H1 (cell line): ENCODE results near the gene SVIL. TPM values are rescaled to one million over a fixed set of nuclear protein-coding genes. Genes with fewer than 3 reads are reported as not detected.

ENCODE experiments used
- SP4 ChIP-seq: IDR thresholded peaks from 2 replicates; pipeline ENCODE4 v1.6.1; 2012; ENCODE audit warnings: low read length, inconsistent platforms
- YY1 ChIP-seq: IDR thresholded peaks from 2 replicates; pipeline ENCODE4 v1.6.1; 2011; ENCODE audit warnings: low read depth, mild to moderate bottlenecking, low read length
- polyA plus RNA-seq, 7 experiments: library from polyadenylated mRNA; depleted of rRNA in 3 of 7; stranded (reverse) in 5 of 7; unstranded in 2 of 7; fragments of >200 nt in 5 of 7; fragments of 200-250 nt in 2 of 7; gene quantifications; 1 replicate in 5 of 7; 2 replicates in 1 of 7; 4 replicates in 1 of 7; pipeline versions ENCODE4 v1.2.1 to v1.2.3, GENCODE V29; 2011 to 2013; ENCODE audit warnings: missing spikeins in 2 of 7, mixed read lengths in 2 of 7
- total RNA-seq: library from RNA; stranded (reverse); fragmentation: NEBNext Ultra II Directional; extraction: Animal tissue kit (Norgen Biotek cat#: 25700); gene quantifications from 2 replicates; pipeline ENCODE4 v1.2.1, GENCODE V29; 2021
- TF ChIP-seq, protein P1 (sequence below): IDR thresholded peaks from 2 replicates; pipeline ENCODE4 v1.6.1; 2012; ENCODE audit warnings: inconsistent platforms
- TF ChIP-seq, protein P2 (sequence below): fragments of 300-600 bp; sonication (generic); IDR thresholded peaks from 2 replicates; pipeline ENCODE4 v1.7.1; 2012; ENCODE audit warnings: low read length, moderate library complexity, mild to moderate bottlenecking, inconsistent platforms; ENCODE audit not compliant: insufficient replicate concordance
- TF ChIP-seq, protein P3 (sequence below): IDR thresholded peaks from 2 replicates; pipeline ENCODE4 v1.6.1; 2011; ENCODE audit warnings: low read depth, mild to moderate bottlenecking, low read length; ENCODE audit not compliant: insufficient read depth

SVIL gene
- total and polyA plus RNA-seq, 2 of the 8 experiments (the other 6 are each of a cell fraction or from before 2014, with no cell fraction given) = 4.7 to 15.4 TPM

DNA sequence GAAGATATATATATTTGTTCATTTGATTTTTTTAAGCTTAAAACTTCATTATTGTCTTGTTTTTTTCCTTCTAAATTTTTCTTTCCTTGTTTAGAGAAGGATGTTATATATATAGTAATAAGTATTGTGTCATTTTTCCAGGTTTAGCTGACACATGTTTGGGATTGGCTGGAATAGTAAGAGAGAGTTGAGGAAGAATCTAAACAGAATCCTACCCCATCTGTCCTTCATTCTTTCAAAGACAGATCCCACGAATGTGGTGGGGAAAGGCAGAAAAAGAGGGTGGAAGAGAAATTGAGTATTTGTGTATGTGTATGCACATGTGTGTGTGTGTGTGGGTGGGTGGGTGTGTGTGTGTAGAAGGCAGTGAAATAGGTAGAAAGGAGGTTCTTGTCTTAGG is 132.4 kb downstream of the SVIL start (continued):
- TF ChIP-seq, protein P1, sequence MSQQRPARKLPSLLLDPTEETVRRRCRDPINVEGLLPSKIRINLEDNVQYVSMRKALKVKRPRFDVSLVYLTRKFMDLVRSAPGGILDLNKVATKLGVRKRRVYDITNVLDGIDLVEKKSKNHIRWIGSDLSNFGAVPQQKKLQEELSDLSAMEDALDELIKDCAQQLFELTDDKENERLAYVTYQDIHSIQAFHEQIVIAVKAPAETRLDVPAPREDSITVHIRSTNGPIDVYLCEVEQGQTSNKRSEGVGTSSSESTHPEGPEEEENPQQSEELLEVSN = no peak
- TF ChIP-seq, protein P2, sequence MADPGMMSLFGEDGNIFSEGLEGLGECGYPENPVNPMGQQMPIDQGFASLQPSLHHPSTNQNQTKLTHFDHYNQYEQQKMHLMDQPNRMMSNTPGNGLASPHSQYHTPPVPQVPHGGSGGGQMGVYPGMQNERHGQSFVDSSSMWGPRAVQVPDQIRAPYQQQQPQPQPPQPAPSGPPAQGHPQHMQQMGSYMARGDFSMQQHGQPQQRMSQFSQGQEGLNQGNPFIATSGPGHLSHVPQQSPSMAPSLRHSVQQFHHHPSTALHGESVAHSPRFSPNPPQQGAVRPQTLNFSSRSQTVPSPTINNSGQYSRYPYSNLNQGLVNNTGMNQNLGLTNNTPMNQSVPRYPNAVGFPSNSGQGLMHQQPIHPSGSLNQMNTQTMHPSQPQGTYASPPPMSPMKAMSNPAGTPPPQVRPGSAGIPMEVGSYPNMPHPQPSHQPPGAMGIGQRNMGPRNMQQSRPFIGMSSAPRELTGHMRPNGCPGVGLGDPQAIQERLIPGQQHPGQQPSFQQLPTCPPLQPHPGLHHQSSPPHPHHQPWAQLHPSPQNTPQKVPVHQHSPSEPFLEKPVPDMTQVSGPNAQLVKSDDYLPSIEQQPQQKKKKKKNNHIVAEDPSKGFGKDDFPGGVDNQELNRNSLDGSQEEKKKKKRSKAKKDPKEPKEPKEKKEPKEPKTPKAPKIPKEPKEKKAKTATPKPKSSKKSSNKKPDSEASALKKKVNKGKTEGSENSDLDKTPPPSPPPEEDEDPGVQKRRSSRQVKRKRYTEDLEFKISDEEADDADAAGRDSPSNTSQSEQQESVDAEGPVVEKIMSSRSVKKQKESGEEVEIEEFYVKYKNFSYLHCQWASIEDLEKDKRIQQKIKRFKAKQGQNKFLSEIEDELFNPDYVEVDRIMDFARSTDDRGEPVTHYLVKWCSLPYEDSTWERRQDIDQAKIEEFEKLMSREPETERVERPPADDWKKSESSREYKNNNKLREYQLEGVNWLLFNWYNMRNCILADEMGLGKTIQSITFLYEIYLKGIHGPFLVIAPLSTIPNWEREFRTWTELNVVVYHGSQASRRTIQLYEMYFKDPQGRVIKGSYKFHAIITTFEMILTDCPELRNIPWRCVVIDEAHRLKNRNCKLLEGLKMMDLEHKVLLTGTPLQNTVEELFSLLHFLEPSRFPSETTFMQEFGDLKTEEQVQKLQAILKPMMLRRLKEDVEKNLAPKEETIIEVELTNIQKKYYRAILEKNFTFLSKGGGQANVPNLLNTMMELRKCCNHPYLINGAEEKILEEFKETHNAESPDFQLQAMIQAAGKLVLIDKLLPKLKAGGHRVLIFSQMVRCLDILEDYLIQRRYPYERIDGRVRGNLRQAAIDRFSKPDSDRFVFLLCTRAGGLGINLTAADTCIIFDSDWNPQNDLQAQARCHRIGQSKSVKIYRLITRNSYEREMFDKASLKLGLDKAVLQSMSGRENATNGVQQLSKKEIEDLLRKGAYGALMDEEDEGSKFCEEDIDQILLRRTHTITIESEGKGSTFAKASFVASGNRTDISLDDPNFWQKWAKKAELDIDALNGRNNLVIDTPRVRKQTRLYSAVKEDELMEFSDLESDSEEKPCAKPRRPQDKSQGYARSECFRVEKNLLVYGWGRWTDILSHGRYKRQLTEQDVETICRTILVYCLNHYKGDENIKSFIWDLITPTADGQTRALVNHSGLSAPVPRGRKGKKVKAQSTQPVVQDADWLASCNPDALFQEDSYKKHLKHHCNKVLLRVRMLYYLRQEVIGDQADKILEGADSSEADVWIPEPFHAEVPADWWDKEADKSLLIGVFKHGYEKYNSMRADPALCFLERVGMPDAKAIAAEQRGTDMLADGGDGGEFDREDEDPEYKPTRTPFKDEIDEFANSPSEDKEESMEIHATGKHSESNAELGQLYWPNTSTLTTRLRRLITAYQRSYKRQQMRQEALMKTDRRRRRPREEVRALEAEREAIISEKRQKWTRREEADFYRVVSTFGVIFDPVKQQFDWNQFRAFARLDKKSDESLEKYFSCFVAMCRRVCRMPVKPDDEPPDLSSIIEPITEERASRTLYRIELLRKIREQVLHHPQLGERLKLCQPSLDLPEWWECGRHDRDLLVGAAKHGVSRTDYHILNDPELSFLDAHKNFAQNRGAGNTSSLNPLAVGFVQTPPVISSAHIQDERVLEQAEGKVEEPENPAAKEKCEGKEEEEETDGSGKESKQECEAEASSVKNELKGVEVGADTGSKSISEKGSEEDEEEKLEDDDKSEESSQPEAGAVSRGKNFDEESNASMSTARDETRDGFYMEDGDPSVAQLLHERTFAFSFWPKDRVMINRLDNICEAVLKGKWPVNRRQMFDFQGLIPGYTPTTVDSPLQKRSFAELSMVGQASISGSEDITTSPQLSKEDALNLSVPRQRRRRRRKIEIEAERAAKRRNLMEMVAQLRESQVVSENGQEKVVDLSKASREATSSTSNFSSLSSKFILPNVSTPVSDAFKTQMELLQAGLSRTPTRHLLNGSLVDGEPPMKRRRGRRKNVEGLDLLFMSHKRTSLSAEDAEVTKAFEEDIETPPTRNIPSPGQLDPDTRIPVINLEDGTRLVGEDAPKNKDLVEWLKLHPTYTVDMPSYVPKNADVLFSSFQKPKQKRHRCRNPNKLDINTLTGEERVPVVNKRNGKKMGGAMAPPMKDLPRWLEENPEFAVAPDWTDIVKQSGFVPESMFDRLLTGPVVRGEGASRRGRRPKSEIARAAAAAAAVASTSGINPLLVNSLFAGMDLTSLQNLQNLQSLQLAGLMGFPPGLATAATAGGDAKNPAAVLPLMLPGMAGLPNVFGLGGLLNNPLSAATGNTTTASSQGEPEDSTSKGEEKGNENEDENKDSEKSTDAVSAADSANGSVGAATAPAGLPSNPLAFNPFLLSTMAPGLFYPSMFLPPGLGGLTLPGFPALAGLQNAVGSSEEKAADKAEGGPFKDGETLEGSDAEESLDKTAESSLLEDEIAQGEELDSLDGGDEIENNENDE = no peak
- TF ChIP-seq YY1 (no peak), SP4 (no peak)
- TF ChIP-seq, protein P3, sequence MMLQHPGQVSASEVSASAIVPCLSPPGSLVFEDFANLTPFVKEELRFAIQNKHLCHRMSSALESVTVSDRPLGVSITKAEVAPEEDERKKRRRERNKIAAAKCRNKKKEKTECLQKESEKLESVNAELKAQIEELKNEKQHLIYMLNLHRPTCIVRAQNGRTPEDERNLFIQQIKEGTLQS = no peak
